MM.1S (cell line): ENCODE measurements around the gene PERM1.

Experiments used
- DNase-seq: peaks from one replicate; pipeline ENCODE4 v3.0.0-alpha.2; 2015
- H2AFZ ChIP-seq: fragments of 300-600 bp; sonication (generic); 2 replicates; pipeline ENCODE4 v1.6.0; 2016; ENCODE audit warnings: antibody characterized with exemption, low read length
- H3F3A ChIP-seq: fragments of 300-600 bp; sonication (generic); 2 replicates; pipeline ENCODE4 v1.6.1; 2016; ENCODE audit warnings: mild to moderate bottlenecking, antibody characterized with exemption, low read length, moderate library complexity, mixed read lengths; ENCODE audit not compliant: insufficient read depth
- H3K27ac ChIP-seq: fragments of 300-600 bp; sonication (generic); 2 replicates; pipeline ENCODE4 v1.5.1; 2016; ENCODE audit warnings: mild to moderate bottlenecking, low read length
- H3K27me3 ChIP-seq: fragments of 300-600 bp; sonication (generic); replicated peaks from 2 replicates; pipeline ENCODE4 v1.6.0; 2016; ENCODE audit warnings: low read length; ENCODE audit not compliant: insufficient read depth
- H3K36me3 ChIP-seq: fragments of 300-600 bp; sonication (generic); replicated peaks from 2 replicates; pipeline ENCODE4 v1.6.1; 2016; ENCODE audit warnings: mild to moderate bottlenecking, low read length, mixed read lengths; ENCODE audit not compliant: insufficient read depth
- H3K4me1 ChIP-seq: fragments of 300-600 bp; sonication (generic); 2 replicates; pipeline ENCODE4 v1.6.1; 2016; ENCODE audit warnings: low read length, mixed read lengths
- H3K4me2 ChIP-seq: fragments of 300-600 bp; sonication (generic); 2 replicates; pipeline ENCODE4 v1.6.0; 2016; ENCODE audit warnings: low read depth, low read length
- H3K4me3 ChIP-seq: fragments of 300-600 bp; sonication (generic); 2 replicates; pipeline ENCODE4 v1.5.1; 2016; ENCODE audit warnings: low read length, mixed read lengths
- H3K79me2 ChIP-seq: fragments of 300-600 bp; sonication (generic); 2 replicates; pipeline ENCODE4 v1.6.1; 2016; ENCODE audit warnings: mixed run types, low read length, mixed read lengths
- H3K9ac ChIP-seq: fragments of 300-600 bp; sonication (generic); 2 replicates; pipeline ENCODE4 v1.6.1; 2016; ENCODE audit warnings: low read length, mixed read lengths
- H3K9me2 ChIP-seq: fragments of 300-600 bp; sonication (generic); replicated peaks from 2 replicates; pipeline ENCODE4 v1.6.1; 2016; ENCODE audit warnings: mild to moderate bottlenecking, low read length, mixed read lengths; ENCODE audit not compliant: insufficient read depth
- H3K9me3 ChIP-seq: fragments of 300-600 bp; sonication (generic); replicated peaks from 2 replicates; pipeline ENCODE4 v1.6.1; 2016; ENCODE audit warnings: mild to moderate bottlenecking, low read length, mixed read lengths; ENCODE audit not compliant: insufficient read depth
- H4K20me1 ChIP-seq: fragments of 300-600 bp; sonication (generic); 2 replicates; pipeline ENCODE4 v1.6.1; 2016; ENCODE audit warnings: mild to moderate bottlenecking, low read length, moderate library complexity, mixed read lengths; ENCODE audit not compliant: insufficient read depth
- EZH2 ChIP-seq: fragments of 300-600 bp; sonication (generic); optimal IDR thresholded peaks from 2 replicates; pipeline ENCODE3; 2017; ENCODE audit warnings: low read depth, mild to moderate bottlenecking, antibody characterized with exemption, low read length, mixed read lengths
- EZH2phosphoT487 ChIP-seq: fragments of 300-600 bp; sonication (generic); IDR thresholded peaks from 2 replicates; pipeline ENCODE4 v1.6.1; 2018; ENCODE audit warnings: antibody characterized with exemption, low read length
- TF ChIP-seq, protein P1 (sequence below): fragments of 300-600 bp; sonication (generic); IDR thresholded peaks from 2 replicates; pipeline ENCODE4 v1.5.1; 2016; ENCODE audit warnings: antibody characterized with exemption, low read length, mixed read lengths

Gene PERM1

DNA sequence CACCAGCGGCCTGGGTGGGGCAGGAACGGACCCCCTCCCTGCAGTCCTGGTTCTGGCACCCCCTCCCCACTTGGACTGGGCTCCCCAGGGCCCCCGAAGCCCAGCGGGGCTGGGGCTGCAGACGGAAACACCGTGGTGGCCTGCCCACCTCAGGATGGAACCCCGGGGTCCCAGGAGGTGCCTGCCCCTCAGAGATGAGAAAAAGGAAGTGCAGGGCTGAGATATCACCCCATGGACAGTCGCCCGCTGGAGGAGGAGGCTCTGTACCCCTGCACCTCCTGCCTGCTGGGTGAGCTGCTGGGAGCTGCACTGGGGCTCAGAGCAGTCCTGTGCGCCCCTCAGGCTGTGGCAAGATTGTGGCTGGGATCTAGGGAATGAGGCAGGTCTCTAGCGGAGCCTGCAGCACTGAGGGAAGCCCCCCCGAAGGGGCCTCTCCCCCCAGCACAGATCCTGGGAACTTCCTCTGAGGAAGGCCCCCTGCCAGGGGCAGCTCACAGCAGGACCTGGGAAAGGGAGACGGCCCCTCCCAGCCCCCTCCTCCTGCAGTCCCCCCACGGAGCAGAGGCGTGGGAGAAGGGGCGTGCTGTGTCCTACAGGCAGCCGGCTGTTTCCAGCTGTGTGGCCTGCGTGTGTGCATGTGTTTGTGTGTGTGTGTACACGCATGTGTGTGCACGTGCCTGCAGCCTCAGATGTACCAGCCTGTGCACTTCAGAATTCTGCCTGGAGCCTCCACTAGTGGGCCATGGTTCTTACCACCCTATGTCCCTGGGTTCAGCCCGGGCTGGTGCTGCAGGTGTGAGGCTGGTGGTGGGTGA is 44.9 kb upstream of the PERM1 start:
- DNase-seq = no peak
- no peak for TF ChIP-seq EZH2
- peaks cover 71% of the 10 kb centered on the region for H3K27me3 ChIP-seq
- H2AFZ ChIP-seq = no peak overlapping the region
- H3F3A ChIP-seq = no peaks in the 10 kb centered on the region
- no peak overlapping the region for H3K4me2 ChIP-seq
- H3K4me1 ChIP-seq = no peaks in the 10 kb centered on the region
- H3K4me3 ChIP-seq = no peak overlapping the region
- H3K27ac ChIP-seq = no peak overlapping the region
- no peaks in the 10 kb centered on the region for H3K9me3 ChIP-seq
- no peaks in the 10 kb centered on the region for H3K79me2 ChIP-seq
- H3K36me3 ChIP-seq = no peaks in the 10 kb centered on the region
- H3K9me2 ChIP-seq = no peaks in the 10 kb centered on the region
- no peaks in the 10 kb centered on the region for H4K20me1 ChIP-seq
- H3K9ac ChIP-seq = no peak overlapping the region

DNA sequence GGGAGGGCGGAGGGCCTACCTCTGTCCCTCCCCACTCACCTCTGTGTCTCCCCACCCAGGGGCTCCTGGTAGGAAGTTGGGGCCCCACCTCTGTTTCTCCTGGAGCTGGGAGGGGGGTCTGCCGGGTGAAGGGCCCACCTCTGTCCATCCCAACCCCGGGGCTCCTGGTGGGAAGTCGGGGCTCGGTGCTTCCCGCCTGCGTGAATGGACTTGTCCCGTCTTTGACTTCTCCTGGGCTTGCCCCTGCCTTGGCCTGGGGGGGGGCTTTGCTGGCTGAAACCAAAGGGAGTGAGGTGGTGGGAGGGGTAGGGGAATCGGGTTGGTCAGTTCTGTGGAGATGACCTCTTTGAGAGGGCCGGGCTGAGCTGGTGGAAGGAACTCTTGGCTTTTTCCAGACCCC is 43.8 kb upstream of the PERM1 start:
- no peaks in the 10 kb centered on the region for H3K4me1 ChIP-seq
- H3K27me3 ChIP-seq = peaks cover 72% of the 10 kb centered on the region
- DNase-seq = no peak
- H3K4me3 ChIP-seq = no peak overlapping the region
- no peaks in the 10 kb centered on the region for H3F3A ChIP-seq
- no peaks in the 10 kb centered on the region for H3K9me3 ChIP-seq
- TF ChIP-seq EZH2phosphoT487 (no peak), EZH2 (no peak)
- TF ChIP-seq, protein P1, sequence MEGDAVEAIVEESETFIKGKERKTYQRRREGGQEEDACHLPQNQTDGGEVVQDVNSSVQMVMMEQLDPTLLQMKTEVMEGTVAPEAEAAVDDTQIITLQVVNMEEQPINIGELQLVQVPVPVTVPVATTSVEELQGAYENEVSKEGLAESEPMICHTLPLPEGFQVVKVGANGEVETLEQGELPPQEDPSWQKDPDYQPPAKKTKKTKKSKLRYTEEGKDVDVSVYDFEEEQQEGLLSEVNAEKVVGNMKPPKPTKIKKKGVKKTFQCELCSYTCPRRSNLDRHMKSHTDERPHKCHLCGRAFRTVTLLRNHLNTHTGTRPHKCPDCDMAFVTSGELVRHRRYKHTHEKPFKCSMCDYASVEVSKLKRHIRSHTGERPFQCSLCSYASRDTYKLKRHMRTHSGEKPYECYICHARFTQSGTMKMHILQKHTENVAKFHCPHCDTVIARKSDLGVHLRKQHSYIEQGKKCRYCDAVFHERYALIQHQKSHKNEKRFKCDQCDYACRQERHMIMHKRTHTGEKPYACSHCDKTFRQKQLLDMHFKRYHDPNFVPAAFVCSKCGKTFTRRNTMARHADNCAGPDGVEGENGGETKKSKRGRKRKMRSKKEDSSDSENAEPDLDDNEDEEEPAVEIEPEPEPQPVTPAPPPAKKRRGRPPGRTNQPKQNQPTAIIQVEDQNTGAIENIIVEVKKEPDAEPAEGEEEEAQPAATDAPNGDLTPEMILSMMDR = no peak
- H3K9me2 ChIP-seq = no peaks in the 10 kb centered on the region
- no peak overlapping the region for H3K27ac ChIP-seq
- H3K4me2 ChIP-seq = no peak overlapping the region
- H3K36me3 ChIP-seq = no peaks in the 10 kb centered on the region
- no peak overlapping the region for H2AFZ ChIP-seq
- no peaks in the 10 kb centered on the region for H4K20me1 ChIP-seq
- H3K9ac ChIP-seq = no peak overlapping the region
- H3K79me2 ChIP-seq = no peaks in the 10 kb centered on the region

DNA sequence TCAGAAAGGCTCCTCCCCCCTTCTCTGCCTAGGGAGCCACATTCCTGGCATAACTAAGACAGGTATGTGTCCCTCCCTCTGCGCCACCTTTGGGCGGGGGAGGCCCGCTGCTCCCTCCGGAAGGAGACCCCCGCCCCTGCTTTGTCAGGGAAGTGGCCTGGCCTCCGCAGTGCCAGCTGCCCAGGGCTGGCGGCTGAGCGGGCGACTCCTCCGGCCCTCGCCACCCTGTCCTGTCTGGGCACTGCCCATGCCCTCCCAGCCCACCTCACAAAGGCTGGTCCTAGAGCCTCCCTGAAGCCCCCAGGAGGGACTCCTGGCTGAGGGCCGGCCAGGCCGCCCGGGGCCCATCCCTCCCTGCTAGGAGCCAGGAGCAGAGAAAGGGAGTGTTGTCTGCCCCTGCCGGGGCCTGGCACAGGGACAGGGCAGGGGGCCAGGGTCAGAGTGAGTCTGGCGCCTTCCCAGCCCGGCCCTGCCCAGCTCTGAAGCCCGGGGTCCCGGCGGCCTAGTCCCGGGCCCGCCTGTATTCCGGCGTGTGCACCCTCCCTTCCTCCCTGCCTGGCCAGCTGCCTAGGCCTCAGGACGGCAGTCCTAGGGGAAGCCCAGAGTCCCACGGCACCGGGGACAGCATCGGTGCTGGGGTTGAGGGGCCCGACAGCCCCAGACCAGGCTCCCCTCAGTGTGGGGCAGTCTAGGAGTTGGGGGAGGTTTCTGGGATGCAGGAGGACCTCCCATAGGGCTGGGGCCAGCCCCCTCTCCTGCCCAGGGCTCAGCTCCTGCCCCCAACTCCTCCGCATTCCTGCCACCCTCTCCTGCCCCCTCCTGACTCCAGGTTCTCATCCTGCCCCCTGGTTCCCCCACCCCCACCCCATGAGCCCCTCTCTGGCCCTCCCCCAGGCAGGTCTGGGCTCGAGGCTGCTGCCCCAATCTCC is 43.1 kb upstream of the PERM1 start:
- H4K20me1 ChIP-seq = no peaks in the 10 kb centered on the region
- H3K4me3 ChIP-seq = no peak overlapping the region
- DNase-seq = no peak
- H3K4me2 ChIP-seq = no peak overlapping the region
- peaks cover 77% of the 10 kb centered on the region for H3K27me3 ChIP-seq
- no peak overlapping the region for H2AFZ ChIP-seq
- no peak overlapping the region for H3K9ac ChIP-seq
- H3K36me3 ChIP-seq = no peaks in the 10 kb centered on the region
- H3K9me3 ChIP-seq = no peaks in the 10 kb centered on the region
- H3K79me2 ChIP-seq = no peaks in the 10 kb centered on the region
- H3K27ac ChIP-seq = no peak overlapping the region
- no peaks in the 10 kb centered on the region for H3K4me1 ChIP-seq
- no peaks in the 10 kb centered on the region for H3F3A ChIP-seq
- TF ChIP-seq, protein P1 = no peak
- TF ChIP-seq EZH2 = no peak
- no peak for TF ChIP-seq EZH2phosphoT487
- H3K9me2 ChIP-seq = no peaks in the 10 kb centered on the region
